GM12891 (cell line): ENCODE results near the gene ZNF385A.

Source experiments
- PAX5 ChIP-seq: IDR thresholded peaks from 2 replicates; pipeline ENCODE4 v1.6.1; 2011; ENCODE audit warnings: low read length, moderate library complexity, mild to moderate bottlenecking; ENCODE audit not compliant: insufficient read depth, severe bottlenecking
- POLR2A ChIP-seq: IDR thresholded peaks from 2 replicates; pipeline ENCODE4 v1.6.1; 2011; ENCODE audit warnings: low read depth, low read length, control low read depth
- POLR2AphosphoS5 ChIP-seq: IDR thresholded peaks from 2 replicates; pipeline ENCODE4 v1.6.1; 2011; ENCODE audit warnings: low read depth, low read length, control low read depth
- POU2F2 ChIP-seq: IDR thresholded peaks from 2 replicates; pipeline ENCODE4 v1.6.1; 2011; ENCODE audit warnings: low read depth, mild to moderate bottlenecking, control low read depth, low read length, moderate library complexity
- SPI1 ChIP-seq: IDR thresholded peaks from 2 replicates; pipeline ENCODE4 v1.6.1; 2011; ENCODE audit warnings: low read depth, low read length, control low read depth
- TAF1 ChIP-seq: IDR thresholded peaks from 2 replicates; pipeline ENCODE4 v1.6.1; 2011; ENCODE audit warnings: low read depth, low read length, control low read depth

GRCh38 chr12:54368025-54368708, 16.4 kb downstream of the ZNF385A start:
- no peak for TF ChIP-seq POLR2AphosphoS5
- no peak for TF ChIP-seq POLR2A
- no peak for TF ChIP-seq TAF1
- TF ChIP-seq SPI1, result no peak
- TF ChIP-seq PAX5, result no peak
- no peak for TF ChIP-seq POU2F2
